GM21717 (cell line): ENCODE results near the gene HOXB7.

Experiments
- ATAC-seq: cut with Tn5 transposase; IDR thresholded peaks from one replicate; pipeline ENCODE4 v1.9.1; 2021; ENCODE audit warnings: mild to moderate bottlenecking, moderate library complexity; ENCODE audit not compliant: unreplicated experiment

Gene HOXB7

DNA sequence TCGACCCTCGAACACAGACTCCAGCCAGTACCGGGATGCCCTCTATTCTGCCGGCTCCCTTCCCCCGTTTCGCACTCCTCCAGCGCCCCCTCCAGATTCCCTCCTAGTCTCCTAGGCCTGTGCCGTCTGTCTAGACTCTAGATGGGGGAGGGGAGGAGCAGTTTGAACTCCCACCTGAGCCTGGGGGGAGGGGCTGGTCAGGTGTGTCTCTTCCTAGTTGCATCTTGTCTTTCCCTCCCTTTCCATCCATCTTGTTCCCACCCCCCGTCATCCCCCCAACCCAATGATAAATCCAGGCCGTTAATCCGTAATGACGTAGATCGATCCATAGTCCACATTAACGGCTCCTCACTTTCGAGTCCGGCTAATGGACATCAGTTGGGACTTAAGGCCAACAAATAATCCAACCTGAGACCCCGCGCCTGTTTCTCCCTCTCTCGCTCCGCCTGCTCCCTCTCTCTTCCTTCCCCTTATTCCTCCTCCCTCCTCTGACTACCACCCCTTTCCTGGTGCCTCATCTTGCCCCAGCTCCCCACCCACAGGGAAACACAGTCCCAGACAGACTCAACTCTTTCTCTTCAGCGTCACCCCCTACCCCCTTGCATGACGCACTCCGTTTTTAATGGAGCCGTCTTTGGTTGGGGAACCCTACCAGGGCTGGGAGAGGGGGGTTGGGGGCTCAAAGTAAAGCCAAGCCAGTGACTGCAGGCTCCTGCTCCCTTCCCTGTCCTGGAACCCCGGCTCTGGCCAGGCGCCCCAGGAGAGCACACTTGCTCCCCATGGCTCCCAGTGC lies 13.9 kb downstream of the HOXB7 start:
- ATAC-seq: no peak

DNA sequence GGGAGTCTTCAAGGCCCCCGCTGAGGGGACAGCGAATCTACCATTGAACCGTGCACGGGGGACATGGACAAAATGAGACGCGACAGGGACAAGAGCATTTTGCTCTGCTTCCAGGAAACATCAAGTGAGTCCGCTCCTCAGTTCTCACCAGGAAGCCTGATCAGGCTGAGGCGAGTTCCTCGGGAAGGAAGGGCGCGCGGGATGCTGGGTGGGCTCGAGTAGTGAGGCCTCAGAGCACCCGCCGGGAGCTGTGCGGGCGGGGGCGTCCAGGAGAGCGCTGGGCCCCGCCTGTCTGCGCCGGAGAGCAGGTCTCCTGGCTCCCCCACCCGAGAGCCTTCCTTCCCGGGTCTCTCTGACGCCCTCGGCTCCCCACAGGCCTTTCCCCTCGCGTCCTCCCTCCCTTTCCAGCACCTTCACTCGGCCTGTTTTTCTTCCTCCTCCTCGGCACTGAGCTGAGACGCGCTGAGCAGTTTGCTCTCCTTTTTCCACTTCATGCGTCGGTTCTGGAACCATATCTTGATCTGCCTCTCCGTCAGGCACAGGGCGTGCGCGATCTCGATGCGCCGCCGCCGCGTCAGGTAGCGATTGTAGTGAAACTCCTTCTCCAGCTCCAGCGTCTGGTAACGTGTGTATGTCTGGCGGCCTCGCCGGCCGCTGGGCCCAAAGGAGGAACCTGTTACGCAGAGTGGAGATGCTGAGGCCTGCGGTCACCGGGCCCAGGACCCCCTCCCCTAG lies 14.7 kb downstream of the HOXB7 start:
- no peak for ATAC-seq

DNA sequence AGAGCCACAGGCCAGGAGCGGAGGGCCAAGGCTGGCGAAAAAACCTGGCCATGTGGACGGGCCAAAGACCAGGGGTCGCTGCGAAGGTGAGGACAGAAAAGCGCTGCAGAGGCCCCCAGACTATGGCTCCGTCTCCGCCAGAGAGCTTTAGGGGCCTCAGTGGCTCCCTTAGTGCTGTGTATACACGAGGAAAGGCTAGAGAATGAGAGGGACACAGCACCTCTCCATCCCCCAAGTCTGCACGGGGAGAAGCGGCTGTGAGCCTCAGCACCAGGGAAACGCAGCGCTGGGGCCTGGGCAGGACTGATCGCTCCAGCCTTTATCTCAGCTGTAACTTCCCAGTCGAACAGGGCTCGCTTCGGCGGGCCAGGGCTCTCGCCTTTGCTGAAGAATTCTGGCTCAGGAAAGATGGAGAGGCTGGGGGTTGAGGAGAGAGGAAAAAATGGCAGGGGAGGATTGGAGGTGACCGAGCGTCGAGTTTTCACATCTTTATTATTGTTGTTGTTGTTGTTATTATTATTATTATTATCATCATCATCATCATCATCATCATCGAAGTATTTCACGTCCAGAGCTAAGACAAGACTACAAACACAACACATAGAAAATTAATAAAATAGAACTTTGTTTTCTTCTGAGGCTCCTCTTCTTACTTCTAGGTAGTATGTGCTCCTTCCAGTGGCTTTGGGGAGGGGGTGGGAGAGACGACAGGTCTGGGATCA lies 15.4 kb downstream of the HOXB7 start:
- no peak for ATAC-seq

DNA sequence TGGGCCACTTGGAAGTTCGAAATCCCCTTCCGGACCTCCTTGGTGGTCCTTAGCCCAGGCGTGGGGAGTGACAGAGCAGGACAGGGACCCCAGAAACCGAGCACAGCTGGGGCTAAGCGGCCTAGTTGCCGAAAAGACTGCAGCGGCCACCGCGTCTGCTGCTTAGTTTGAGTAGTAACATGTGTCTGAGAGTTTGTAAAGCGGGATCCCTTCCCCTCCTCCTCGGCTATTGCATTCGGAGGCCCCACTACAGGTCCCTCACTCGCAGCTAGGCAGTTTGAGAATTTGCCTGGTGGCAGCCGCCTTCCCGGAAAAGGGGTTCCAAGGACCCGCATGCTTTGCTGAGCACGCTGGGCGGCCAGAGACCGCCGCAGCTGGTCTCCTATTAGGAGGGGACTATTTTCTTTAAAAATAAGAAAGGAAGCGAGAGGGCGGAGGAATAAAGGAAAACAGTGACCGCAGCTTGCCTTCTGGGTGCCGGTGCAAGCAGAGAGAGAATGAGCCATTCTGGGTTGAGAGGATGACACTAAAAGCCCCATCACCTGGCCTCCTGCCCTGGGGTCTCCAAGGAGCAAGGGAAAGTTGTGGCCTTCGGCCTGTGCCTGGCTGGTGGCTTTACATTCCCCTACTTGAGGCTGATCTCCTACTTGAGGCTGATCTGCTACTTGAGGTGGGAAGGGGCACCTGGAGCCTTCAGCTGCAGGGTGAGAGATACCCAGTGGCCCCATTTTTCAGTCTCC lies 16.1 kb downstream of the HOXB7 start:
- ATAC-seq: no peak

DNA sequence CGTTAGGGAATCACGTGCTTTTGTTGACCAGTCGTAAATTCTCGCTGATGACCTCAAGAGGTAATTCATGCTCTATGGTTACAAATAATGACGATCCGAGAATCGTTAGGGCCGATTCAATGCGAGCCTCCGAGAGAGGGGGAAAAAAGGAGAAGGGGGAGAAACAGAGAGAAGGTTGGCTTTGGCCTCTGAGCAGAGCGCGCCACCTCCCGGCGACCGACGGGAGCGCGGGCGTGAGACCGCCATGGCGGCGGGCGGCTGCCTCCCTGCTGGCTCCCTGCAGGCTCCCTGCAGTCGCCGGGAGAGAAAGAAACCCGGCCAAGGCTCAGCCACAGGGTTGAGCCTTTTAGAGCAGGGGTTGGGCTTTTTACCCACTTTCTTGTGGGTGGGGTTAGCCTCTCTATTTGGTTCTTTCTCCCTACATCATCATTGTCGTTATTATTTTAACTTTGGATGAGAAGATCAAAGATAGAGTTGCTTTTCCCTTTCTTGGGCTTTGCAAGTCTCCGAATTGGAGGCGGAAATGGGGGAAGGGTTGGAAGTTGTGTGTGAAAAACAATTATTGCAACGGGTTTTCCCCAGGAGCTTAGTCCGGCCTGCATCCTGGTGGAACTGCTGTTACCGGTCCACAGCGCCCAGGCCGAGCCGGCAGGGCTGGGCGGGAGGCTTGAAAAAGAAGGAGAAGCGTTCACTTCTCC lies 16.8 kb downstream of the HOXB7 start:
- ATAC-seq: no peak

DNA sequence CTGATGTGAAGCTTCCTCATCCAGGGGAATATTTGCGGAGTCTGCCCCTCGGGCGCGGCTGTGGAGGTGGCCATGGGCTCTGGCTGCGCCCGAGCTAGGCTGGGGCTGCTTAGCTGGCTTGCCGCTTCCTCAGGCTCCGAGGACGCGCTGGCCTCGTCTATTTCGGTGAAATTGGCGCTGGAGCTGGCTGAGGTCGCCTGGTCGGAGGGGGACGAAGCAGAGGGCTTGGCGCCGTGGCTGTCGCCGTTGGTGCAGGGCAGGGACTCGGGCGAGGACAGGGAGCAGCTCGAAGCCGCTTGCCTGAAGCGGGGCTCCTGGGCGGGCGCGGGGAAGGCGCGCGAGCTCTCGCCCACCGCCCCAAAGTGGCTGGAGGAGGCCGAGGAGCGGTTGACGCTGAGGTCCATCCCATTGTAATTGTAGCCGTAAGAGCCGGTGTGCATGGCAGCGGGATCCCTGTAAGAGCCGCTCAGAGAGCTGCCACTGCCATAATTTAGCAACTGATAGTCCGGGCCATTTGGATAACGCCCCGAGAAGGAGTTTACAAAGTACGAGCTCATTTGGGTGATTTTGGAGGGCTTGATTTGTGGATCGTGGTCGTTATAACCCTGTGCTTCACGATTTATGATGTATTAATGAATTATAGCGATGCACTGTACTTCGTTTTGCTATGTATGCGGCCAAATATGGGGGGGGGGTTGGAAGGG lies 17.5 kb downstream of the HOXB7 start, which contains the start of gene HOXB5:
TSS of gene HOXB5 (minus strand) at position 654 of the 704 bp plus-strand sequence. CDS start at position 557, 97 bp downstream.
- no peak for ATAC-seq

DNA sequence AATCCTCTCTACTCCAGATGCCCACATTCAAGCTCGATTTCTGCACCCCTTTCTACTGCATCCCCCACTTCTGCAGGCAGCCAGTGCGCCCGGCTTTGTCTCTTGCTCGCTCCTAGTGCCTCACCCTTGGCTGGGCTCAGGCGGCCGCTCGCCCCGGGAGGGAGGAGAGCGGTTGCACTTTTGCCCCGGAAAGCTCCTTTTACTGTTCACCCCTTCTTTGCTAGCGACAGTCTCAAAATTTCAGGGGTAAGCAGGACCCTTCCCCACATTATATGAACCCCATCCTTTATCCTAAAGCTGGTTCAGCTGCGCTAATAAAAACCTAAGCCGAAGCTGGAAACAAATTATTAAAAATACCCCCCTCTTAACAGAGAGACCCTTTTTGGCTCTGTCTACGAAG lies 18.2 kb downstream of the HOXB7 start:
- no peak for ATAC-seq

DNA sequence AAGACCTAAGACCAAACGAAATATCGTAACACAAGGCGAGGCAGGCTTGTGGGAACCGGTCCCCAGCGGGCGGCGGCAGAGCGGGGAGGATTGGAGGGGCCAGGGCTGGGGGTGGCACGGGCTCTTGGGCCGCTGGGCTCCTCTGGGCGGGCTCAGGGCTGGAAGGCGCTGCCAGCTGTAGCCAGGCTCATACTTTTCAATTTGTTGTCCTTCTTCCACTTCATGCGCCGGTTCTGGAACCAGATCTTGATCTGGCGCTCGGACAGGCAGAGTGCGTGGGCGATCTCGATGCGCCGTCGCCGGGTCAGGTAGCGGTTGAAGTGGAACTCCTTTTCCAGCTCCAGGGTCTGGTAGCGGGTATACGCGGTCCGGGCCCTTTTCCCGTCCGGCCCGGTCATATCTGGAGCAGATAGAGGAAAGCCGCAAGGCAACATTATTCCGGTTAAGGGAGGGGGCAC lies 18.7 kb downstream of the HOXB7 start:
- no peak for ATAC-seq

DNA sequence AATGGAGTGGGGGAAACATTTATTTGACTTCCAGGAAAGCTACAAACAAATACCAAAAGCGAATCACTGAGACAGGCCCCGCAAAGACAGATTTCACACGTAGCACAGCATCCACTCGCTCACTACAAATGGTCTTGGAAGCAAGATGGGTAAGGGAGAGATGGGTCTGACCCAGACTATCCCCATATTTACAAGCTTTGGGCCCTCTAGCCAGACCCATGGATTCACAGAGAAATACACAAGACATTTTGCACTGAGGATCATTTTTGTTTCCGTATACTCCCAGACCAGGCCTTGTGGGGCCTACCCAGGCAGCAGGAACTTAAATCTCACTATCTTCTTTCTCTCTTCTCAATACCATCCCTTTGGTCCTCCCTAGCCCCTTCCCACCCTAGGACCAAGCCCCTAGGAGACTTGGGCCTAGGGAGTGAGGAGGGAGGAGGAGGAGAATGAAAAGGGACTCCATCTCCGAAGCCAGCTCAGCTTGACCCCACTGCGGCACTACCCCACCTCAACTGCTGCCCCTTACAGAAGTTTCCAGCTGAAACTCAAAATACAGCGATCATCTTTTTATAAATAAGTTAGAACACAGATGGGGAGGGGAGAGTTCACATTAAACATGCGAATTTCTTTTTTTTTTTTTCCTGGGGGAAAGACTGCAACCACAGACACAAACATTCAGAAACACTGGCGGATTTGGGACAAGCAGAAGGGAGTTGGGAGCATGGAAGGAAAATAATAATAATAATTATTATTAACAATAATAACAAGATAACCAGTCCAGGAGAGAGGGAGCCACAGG lies 19.4 kb downstream of the HOXB7 start:
- no peak for ATAC-seq

DNA sequence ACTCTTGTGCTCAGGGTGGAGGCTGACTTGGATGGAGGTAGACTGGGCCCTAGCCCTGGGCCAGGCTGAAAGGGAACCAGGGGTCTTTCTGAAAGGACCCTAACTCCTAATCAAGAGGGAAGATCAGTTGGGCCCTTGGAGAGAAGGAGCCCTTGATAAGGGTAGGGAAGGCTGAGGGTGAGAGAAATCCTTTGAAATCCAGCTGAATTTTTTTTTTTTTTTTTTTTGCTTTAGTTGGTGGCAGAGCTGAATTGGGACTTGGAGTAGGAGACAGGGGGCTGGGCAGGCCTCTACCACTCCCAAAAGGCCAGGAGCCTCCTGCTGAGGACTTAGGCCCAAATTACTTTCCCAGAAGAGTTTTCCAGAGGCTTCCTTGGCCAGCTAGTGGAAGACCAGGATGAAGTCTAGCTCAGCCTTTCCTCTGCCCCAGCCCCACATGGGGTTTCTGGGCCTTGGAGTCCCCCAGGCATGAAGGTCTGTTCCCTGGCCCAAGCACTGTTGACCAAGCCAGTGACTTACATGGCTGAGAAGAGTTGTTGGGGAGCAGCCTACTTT lies 20.1 kb downstream of the HOXB7 start:
- no peak for ATAC-seq

DNA sequence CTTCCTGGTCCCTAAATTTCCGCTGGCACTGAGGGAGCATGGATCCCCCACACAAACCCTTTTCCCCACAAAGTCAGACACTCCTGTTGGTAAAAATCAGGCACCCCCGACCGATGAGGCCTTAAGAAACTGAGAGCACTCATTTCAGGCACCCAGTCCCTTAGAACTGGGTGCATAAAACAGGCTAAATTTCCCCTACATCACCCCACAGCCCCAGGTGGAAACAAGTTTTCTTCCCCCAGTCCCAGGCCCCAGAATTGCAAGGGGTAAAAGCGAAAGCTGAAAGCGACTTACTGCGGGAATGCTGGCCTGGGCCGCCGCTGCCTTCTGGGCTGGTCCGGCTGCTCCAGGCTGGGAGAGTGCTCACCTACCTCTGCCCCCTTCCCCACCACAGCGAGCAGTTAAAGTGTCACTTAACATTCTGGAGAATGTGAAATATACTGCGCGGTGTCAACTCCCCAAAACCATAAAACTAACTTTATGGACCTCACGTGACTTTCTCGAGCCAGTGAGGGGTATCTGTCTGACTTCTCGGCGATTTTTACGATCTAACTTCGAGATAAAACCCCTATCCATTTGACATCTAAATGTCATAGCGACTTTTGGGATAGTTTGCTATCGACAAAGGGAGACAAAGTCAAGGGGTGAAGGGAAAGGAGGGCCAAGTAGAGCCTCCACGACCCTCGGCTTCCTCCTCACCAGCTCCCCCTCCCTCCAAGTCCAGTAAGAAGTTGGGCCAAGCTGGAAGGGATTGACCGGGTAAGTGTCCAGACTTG lies 20.8 kb downstream of the HOXB7 start, which contains the start of gene HOXB3:
TSS of gene HOXB3 (minus strand) at position 411 of the 776 bp plus-strand sequence. CDS start 37,767 bp downstream, outside the sequence.
- ATAC-seq: no peak

DNA sequence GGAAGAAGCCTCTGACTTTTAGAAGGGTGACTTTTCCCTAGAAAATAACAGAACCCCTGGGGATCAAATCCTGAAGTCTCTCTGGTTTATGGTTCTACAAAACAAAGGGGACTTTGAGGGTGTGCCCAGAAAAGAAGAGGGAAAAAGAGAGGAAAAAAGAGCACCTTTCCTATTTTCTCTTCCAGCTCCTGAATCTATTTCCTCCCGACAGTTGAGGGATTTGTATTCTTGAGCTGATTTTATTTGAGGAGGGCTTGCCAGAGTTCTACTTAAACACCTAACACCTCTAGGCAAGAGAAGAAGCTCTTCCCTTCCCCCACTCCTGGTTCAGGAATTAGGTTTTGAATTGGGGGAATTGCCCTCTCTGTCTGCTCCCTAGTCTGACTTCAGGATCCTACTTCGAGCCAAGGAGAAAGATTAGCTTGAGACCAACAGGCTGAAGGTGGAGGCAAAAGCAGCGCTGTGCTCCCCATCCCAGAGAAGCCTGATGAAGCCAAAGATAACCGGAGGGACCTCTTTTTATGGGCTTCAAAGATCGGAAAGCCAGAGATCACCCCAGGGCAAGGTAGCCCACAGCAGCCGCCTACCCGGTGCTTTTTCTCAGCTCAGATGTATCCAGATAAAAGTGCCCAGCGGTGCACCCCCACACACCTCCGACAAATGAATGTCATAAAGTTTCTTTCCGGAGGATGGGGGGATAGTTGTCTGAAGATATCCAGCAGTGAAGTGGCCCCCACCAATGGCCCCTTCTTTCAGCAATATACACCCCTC lies 21.6 kb downstream of the HOXB7 start:
- ATAC-seq: no peak

DNA sequence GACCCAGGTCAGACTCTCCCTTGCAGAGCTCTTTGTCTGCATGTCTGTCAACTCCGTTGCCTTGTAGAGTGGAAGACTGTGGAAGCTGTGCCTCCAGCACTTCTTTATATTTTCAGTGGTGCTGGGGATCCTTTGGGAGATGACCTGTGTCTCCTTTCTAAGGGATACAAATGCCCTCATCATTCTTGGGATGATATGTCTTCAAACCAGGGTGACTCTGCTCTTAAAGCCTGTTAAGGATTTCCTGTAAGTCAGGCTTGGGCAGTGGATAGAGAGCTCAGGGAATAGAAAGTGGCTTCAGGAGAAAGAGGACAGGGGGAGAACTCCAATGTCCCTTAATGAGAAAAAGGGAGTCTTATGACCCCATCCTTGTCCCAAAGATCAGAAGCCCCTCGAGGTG lies 22.3 kb downstream of the HOXB7 start:
- no peak for ATAC-seq

DNA sequence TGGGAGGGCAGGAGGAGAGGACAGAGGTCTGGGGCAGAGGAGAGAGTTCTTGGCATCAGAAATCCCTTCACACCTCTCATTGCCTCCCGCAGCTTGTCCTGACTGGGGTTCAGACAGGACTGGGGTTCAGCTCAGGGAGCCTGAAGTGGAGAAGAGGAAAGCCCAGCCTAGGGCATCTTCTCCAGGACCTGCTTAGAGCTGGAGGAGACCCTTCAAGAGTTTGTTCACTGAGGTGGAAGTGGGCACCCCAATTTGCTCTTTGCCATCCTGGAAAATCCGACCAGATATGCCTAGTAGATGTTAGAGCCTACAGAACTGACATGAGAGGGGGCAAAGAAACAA lies 22.8 kb downstream of the HOXB7 start:
- ATAC-seq: no peak

DNA sequence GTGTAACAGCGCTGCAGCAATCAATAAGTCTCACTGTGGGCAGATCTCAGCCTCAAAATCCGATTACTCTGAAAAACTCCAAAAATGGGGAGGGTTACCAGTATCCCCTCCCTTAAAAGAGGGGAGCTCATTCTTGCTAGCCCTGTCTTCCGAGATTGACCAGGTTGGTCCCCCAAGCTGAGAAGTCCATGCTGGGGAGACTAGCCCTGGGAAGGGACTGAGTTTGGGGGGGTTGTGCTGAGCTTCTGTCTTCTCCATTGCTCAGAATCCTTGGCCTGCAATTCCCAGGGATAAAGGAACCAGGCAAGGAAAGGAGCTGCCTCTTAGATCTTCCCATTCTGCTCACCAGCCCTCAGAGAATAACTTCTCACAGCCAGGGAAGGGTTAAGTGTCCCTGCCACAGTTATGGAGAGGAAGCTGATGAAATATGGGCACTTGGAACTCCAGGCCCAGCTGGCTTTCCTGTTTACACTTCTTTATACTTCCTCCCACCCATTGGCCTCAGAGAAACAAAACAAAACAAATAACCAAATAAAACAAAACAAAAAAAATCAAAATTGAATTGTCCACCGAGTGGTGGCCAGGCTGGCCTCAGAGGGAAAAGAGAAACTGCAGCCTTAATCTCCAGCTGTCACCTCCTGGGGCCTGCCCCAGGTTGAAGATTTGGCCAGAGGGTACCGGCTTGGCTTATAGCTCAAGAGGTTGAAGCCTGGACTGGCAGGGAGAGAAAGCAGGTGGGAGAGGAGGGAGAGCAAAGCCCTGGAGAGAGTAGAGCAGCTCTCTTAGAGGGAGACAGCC lies 23.3 kb downstream of the HOXB7 start:
- no peak for ATAC-seq
